ENCODE results near the gene ASAP2.

DNA sequence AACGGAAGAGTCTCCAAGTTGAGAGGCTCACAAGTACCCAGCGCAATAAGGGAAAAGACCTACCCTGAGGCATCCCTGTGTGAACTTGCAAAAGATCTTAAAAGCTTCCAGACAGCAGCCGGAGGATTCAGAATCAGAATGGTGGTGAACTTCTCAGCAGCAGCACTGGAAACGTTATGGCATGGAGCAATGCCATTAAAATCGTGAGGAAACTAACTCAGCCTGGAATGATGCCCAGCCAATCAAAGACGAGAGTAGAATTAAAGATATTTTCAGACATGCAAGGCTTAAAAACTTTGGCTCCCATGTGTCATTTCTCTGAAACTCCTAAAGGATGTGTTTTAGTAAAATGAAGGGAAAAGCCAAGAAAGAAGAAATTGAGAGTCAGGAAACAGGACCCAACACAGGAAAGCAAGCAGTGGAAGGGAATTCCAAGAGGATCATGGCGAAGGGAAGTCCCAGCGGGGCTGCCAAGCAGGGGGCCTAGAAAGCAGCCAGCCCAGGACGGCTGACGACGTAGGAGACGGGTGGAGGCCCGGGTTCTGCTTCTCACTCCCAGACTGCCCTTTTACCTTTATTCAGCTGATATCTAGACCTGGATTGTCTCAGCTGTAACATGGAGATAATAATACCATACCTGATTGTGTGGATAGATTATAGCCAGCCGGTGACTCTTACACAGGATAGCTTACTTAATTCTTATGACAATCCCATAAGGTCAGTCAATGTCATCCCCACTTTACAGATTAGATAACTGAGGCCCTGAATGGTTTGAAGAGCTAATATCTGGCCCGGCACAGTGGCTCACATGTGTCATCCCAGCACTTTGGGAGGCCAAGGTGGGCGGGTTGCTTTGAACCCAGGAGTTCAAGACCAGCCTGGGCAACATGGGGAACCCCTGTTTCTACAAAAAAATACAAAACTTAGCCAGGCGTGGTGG, 92.8 kb downstream of the ASAP2 start:
- TF ChIP-seq, protein P1, sequence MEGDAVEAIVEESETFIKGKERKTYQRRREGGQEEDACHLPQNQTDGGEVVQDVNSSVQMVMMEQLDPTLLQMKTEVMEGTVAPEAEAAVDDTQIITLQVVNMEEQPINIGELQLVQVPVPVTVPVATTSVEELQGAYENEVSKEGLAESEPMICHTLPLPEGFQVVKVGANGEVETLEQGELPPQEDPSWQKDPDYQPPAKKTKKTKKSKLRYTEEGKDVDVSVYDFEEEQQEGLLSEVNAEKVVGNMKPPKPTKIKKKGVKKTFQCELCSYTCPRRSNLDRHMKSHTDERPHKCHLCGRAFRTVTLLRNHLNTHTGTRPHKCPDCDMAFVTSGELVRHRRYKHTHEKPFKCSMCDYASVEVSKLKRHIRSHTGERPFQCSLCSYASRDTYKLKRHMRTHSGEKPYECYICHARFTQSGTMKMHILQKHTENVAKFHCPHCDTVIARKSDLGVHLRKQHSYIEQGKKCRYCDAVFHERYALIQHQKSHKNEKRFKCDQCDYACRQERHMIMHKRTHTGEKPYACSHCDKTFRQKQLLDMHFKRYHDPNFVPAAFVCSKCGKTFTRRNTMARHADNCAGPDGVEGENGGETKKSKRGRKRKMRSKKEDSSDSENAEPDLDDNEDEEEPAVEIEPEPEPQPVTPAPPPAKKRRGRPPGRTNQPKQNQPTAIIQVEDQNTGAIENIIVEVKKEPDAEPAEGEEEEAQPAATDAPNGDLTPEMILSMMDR (conservative IDR thresholded peaks at IDR 0.05; ENCODE audit: low read depth, low read length): no peak
- TF ChIP-seq EZH2phosphoT487 (IDR thresholded peaks at IDR 0.05; ENCODE audit: borderline replicate concordance, low read length): no peak
- TF ChIP-seq EZH2 (IDR thresholded peaks at IDR 0.05; ENCODE audit: low read length, unreplicated experiment): no peak
